Measurements from ENCODE around the gene DTNB. TPM values are rescaled to one million over a fixed set of nuclear protein-coding genes. Genes with fewer than 3 reads are reported as not detected.

The DTNB gene
- total and polyA plus RNA-seq, 8 donors, result 10.5 to 70.0 (median 33.7) TPM

GRCh38 chr2:25397777-25398176 is 275.6 kb downstream of the DTNB start:
- Histone ChIP-seq H3K9me3 (no peaks in the 10 kb centered on the region), H3K36me3 (no peaks in the 10 kb centered on the region), H3K4me3 (no peak overlapping the region), H3K27ac (no peak overlapping the region), H3K27me3 (no peaks in the 10 kb centered on the region), H3K4me1 (no peaks in the 10 kb centered on the region)
- WGBS, 5 donors, result 94 to 98% (median 95%) methylated on average over 4 of the region's 4 CpGs
- TF ChIP-seq POLR2A (IDR thresholded peaks at IDR 0.05), result no peak
- no peak for TF ChIP-seq EP300 (IDR thresholded peaks at IDR 0.05)
- no peak for TF ChIP-seq CTCF (IDR thresholded peaks at IDR 0.05)
- TF ChIP-seq POLR2AphosphoS5 (IDR thresholded peaks at IDR 0.05), result no peak
- no peak for DNase-seq
- intact Hi-C loops (cut with DNase I; ENCODE audit: low total_unique reads), result no loop called here

DNA sequence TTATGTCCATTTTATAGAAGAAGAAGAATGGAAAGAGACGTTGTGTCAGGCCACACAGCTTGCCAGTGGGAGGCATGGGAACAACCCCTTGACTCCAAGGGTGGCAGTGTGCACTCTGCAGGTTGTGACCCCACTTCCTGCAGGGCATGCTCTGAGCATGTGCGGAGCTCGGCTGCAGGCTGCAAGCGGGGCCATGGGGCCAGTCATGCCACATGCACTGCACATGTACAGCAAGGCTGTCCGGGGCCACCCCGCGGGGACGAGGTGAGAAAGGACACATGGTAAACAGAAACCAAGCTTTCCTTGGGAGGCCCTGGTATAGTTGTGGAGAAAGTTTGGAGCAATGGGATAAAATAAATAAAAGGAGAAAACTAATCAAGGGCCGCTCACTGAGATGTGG is 284.2 kb downstream of the DTNB start:
- Histone ChIP-seq H3K36me3 (peaks cover 0 to 30% (median 22%) of the 10 kb centered on the region in 4 donors), H3K4me3 (no peak overlapping the region), H3K27me3 (no peaks in the 10 kb centered on the region), H3K4me1 (no peaks in the 10 kb centered on the region), H3K27ac (no peak overlapping the region), H3K9me3 (no peaks in the 10 kb centered on the region)
- no peak for TF ChIP-seq POLR2AphosphoS5 (IDR thresholded peaks at IDR 0.05)
- TF ChIP-seq CTCF (IDR thresholded peaks at IDR 0.05), result no peak
- TF ChIP-seq POLR2A (IDR thresholded peaks at IDR 0.05), result no peak
- no peak for TF ChIP-seq EP300 (IDR thresholded peaks at IDR 0.05)
- DNase-seq, result no peak
- intact Hi-C loops (cut with DNase I; ENCODE audit: low total_unique reads), result no loop called here
- WGBS, 5 donors, result 93 to 96% (median 95%) methylated on average over 9 of the region's 9 CpGs

DNA sequence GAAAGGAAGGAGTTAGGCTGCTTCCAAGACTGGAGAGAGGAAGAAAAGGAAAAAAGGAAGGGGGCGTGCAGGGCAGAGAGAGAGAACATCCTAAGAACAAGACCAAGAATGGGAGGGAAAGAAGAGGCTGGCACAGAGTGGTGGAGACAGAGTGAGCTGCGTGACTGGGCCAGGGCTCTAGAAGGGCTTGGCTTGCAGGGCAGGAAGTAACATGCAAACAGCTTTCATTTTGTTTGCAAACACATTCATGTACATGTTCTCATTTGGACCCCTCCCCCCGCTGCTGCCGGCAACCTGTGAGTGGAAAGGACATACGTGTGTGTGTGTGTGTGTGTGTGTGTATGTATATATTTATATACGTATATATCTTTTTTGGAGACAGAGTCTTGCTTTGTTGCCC is 284.9 kb downstream of the DTNB start:
- Histone ChIP-seq H3K9me3 (no peaks in the 10 kb centered on the region), H3K4me1 (no peaks in the 10 kb centered on the region), H3K4me3 (no peak overlapping the region), H3K27me3 (no peaks in the 10 kb centered on the region), H3K36me3 (peaks cover 0 to 30% (median 22%) of the 10 kb centered on the region in 4 donors), H3K27ac (no peak overlapping the region)
- 63 to 92% (median 72%) methylated on average over 6 of the region's 6 CpGs for WGBS, 5 donors
- DNase-seq, result no peak
- intact Hi-C loops (cut with DNase I; ENCODE audit: low total_unique reads), result no loop called here
- TF ChIP-seq CTCF (IDR thresholded peaks at IDR 0.05) (no peak), POLR2A (IDR thresholded peaks at IDR 0.05) (no peak), EP300 (IDR thresholded peaks at IDR 0.05) (no peak), POLR2AphosphoS5 (IDR thresholded peaks at IDR 0.05) (no peak)

DNA sequence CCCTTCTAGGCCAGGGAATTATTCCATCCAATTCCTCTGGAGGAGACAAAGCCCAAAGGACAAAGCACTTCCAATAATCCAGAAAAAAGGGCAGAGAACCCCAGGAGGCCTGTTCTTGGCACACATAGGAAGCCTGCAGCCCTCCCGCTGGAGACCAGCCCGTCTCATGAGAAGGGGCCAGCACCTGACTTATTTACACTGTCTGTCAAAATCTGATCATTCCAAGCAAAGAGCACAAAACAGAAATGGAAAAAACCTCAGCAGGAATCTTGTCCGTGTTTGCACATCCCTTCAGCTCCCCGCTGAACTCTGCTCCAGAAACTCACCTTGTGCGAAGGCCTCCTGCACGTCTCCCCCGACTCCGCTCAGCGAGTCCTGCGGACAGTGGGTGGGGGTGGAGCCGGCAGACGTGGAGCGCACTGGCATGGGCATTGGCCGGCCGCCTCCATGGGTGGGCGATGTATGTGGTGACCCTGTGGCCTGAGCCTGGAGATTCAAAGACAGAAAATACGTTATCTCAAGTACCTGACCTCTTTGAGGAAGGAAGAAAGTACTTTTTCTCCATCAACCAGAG is 285.4 kb downstream of the DTNB start:
- H3K4me1 ChIP-seq, result no peaks in the 10 kb centered on the region
- intact Hi-C loops (cut with DNase I; ENCODE audit: low total_unique reads), result no loop called here
- DNase-seq, result no peak
- no peak overlapping the region for H3K27ac ChIP-seq
- no peak overlapping the region for H3K4me3 ChIP-seq
- H3K9me3 ChIP-seq, result no peaks in the 10 kb centered on the region
- TF ChIP-seq CTCF (IDR thresholded peaks at IDR 0.05) (no peak), POLR2AphosphoS5 (IDR thresholded peaks at IDR 0.05) (no peak), POLR2A (IDR thresholded peaks at IDR 0.05) (no peak), EP300 (IDR thresholded peaks at IDR 0.05) (no peak)
- no peaks in the 10 kb centered on the region for H3K27me3 ChIP-seq
- peaks cover 0 to 30% (median 22%) of the 10 kb centered on the region in 4 donors for H3K36me3 ChIP-seq
- 82 to 89% (median 86%) methylated on average over 17 of the region's 17 CpGs for WGBS, 5 donors
